ENCODE results near the gene RTN4IP1.
A peak's percentile ranks its signal among the peaks of the same experiment; 100 is the strongest.

RTN4IP1 gene

GRCh38 chr6:106662458-106662857 is 33.2 kb upstream of the RTN4IP1 start:
- no peak overlapping the region for H3K9ac ChIP-seq
- peak overlapping the region in 4 of 11 experiments; percentile 16 to 31 (median 21); a peak in 6 of 22 replicates for H3K4me2 ChIP-seq
- peaks cover 46 to 88% (median 82%) of the 10 kb centered on the region in 11 experiments for H3K36me3 ChIP-seq
- peak overlapping the region in 2 of 11 experiments; percentile 22 to 33; a peak in 4 of 22 replicates for H3K27ac ChIP-seq
- peaks cover 13 to 25% (median 17%) of the 10 kb centered on the region in 11 experiments for H3K9me3 ChIP-seq (replicated peaks in 1 of 11)
- H3K27me3 ChIP-seq, result no peaks in the 10 kb centered on the region
- TF ChIP-seq Cebpa-rat (IDR thresholded peaks at IDR 0.05), result no peak
- peaks cover 17 to 79% (median 40%) of the 10 kb centered on the region in 10 experiments for H3K4me1 ChIP-seq
- no peak overlapping the region for H3K4me3 ChIP-seq
- no peaks in the 10 kb centered on the region; a peak in 1 of 22 replicates for H4K20me1 ChIP-seq

DNA sequence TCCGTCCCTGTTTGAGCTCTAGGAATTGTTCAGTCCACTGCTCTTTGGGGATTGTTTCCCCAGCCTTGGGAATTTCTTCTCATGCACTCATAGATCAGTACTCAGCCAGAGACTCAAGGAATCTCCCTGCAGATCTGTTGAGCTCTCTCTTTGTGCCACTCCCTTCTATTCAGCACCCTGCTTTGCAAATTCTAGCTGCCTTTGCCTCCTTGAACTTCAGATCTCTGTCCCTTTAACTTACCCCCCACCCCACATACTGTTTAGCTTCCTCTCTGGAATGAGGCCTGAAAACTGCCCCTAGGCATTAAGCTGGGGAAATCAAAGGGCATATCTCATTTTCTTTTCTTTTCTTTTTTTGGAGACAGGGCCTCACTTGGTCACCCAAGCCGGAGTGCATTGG is 30.6 kb upstream of the RTN4IP1 start:
- Histone ChIP-seq H3K9ac (no peak overlapping the region), H3K9me3 (replicated peaks in 1 of 11) (peaks cover 24 to 47% (median 39%) of the 10 kb centered on the region in 11 experiments), H3K4me1 (peaks cover 0 to 66% (median 19%) of the 10 kb centered on the region in 10 experiments; a peak in 11 of 20 replicates), H3K27ac (peak overlapping the region in 2 of 11 experiments; percentile 17 to 36; a peak in 2 of 22 replicates), H3K27me3 (no peaks in the 10 kb centered on the region), H3K4me2 (peak overlapping the region in 3 of 11 experiments; percentile 3 to 23 (median 15); a peak in 4 of 22 replicates), H3K36me3 (peaks cover 72 to 100% (median 98%) of the 10 kb centered on the region in 11 experiments), H4K20me1 (no peaks in the 10 kb centered on the region; a peak in 1 of 22 replicates), H3K4me3 (no peak overlapping the region)
- no peak for TF ChIP-seq Cebpa-rat (IDR thresholded peaks at IDR 0.05)

DNA sequence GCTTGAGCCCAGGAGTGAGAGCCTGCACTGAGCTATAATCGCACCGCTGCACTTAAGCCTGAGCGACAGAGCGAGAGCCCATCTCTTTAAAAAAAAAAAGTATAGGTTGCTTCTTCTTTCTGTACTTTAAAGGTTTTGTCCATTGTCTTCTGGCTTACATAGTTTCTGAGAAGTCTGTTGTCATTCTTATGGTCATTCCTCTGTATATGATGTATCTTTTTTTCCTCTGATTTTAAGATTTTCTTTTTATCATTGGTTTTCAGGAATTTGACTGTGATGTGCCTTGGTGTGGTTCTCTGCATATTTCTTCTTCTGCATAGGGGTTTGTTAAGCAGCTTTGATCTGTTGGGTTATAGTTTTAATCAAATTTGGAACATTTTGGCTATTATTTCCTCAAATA is 29.2 kb upstream of the RTN4IP1 start:
- no peak overlapping the region for H3K9ac ChIP-seq
- H3K27ac ChIP-seq, result no peak overlapping the region
- no peaks in the 10 kb centered on the region for H3K27me3 ChIP-seq
- H4K20me1 ChIP-seq, result no peaks in the 10 kb centered on the region; a peak in 1 of 22 replicates
- peaks cover 82 to 100% (median 100%) of the 10 kb centered on the region in 11 experiments for H3K36me3 ChIP-seq
- H3K4me2 ChIP-seq, result no peak overlapping the region
- peak overlapping the region in 1 of 10 experiments; percentile 26; a peak in 1 of 20 replicates for H3K4me3 ChIP-seq
- H3K9me3 ChIP-seq (replicated peaks in 1 of 11), result peaks cover 24 to 56% (median 47%) of the 10 kb centered on the region in 11 experiments
- no peak for TF ChIP-seq Cebpa-rat (IDR thresholded peaks at IDR 0.05)
- peaks cover 0 to 67% (median 15%) of the 10 kb centered on the region in 10 experiments; a peak in 11 of 20 replicates for H3K4me1 ChIP-seq

DNA sequence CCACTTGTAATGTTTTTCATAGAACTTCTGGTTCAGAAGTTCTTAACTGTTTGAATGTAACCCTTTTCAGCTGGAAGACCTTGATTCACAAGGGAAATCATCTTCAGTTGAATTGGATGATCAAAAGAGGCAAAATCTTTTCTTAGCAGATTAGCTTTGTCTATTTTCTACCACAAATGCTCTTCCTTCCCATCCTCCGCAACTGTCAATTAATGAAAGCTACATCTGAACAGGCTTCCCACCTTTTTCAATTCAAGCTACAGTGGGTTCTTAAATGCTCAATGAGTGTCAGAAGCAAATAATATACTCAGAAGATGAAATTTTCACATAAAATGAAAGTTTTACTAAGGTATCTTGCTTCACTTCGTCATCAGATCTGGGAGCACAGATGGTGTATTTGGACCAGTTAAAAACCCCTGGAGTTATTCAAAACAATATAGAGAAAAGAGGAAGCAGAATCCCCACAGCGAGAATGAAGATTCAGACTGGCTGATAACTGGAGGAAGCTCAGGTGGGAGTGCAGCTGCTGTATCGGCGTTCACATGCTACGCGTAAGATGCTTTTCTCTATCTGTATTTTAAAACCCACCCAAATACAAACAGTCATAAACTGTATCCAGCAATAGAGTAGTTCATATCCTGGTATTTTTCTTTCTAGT is 19.5 kb upstream of the RTN4IP1 start:
- no peaks in the 10 kb centered on the region for H4K20me1 ChIP-seq
- peak overlapping the region in 8 of 11 experiments; percentile 39 to 77 (median 62); a peak in 15 of 22 replicates for H3K9ac ChIP-seq
- peak overlapping the region; percentile 40 to 98 (median 80); a peak in 21 of 22 replicates for H3K4me2 ChIP-seq
- H3K4me1 ChIP-seq, result peaks cover 19 to 72% (median 43%) of the 10 kb centered on the region in 10 experiments; a peak in 19 of 20 replicates
- H3K27me3 ChIP-seq, result no peaks in the 10 kb centered on the region
- H3K27ac ChIP-seq, result peak overlapping the region in 9 of 11 experiments; percentile 24 to 70 (median 57); a peak in 17 of 22 replicates
- peaks cover 43 to 57% (median 46%) of the 10 kb centered on the region in 11 experiments for H3K36me3 ChIP-seq
- TF ChIP-seq Cebpa-rat (IDR thresholded peaks at IDR 0.05), result no peak
- peaks cover 0 to 19% (median 11%) of the 10 kb centered on the region in 11 experiments; a peak in 17 of 22 replicates for H3K9me3 ChIP-seq (replicated peaks in 1 of 11)
- peak overlapping the region in 7 of 10 experiments; percentile 16 to 80 (median 52); a peak in 11 of 20 replicates for H3K4me3 ChIP-seq

- peaks cover 0 to 37% (median 24%) of the 10 kb centered on the region in 11 experiments; a peak in 16 of 22 replicates for H3K9me3 ChIP-seq (replicated peaks in 1 of 11)
- H4K20me1 ChIP-seq, result peaks cover 0 to 17% (median 4%) of the 10 kb centered on the region in 11 experiments; a peak in 7 of 22 replicates
- no peak overlapping the region for H3K27ac ChIP-seq
- H3K4me2 ChIP-seq, result no peak overlapping the region
- no peak for TF ChIP-seq Cebpa-rat (IDR thresholded peaks at IDR 0.05)
- peaks cover 55 to 85% (median 74%) of the 10 kb centered on the region in 11 experiments for H3K36me3 ChIP-seq
- peaks cover 21 to 51% (median 28%) of the 10 kb centered on the region in 10 experiments for H3K4me1 ChIP-seq
- no peaks in the 10 kb centered on the region for H3K27me3 ChIP-seq
- no peak overlapping the region for H3K4me3 ChIP-seq
- H3K9ac ChIP-seq, result no peak overlapping the region
Measured at GRCh38 chr6:106643061-106643460, 13.8 kb upstream of the RTN4IP1 start.

DNA sequence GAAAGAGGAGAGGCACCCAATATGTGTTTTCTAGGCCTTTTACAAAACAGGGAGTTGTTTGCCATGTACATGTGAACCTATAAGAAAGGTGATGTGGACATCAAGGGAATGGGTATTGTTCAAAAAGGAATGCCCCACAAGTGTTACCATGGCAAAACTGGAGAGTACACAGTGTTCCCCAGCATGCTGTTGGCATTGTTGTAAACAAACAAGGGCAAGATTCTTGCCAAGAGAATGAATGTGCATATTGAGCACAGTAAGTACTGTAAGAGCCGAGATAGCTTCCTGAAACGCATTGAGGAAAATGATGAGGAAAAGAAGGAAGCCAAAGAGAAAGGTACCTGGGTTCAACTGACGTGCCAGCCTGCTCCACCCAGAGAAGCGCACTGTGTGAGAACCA is 13.2 kb upstream of the RTN4IP1 start:
- Histone ChIP-seq H3K4me2 (no peak overlapping the region), H3K27me3 (no peaks in the 10 kb centered on the region), H3K9ac (no peak overlapping the region), H3K9me3 (replicated peaks in 1 of 11) (peaks cover 0 to 37% (median 24%) of the 10 kb centered on the region in 11 experiments; a peak in 16 of 22 replicates), H3K36me3 (peaks cover 55 to 86% (median 74%) of the 10 kb centered on the region in 11 experiments), H3K4me3 (no peak overlapping the region), H4K20me1 (peaks cover 0 to 23% (median 5%) of the 10 kb centered on the region in 11 experiments; a peak in 14 of 22 replicates), H3K4me1 (peaks cover 24 to 51% (median 32%) of the 10 kb centered on the region in 10 experiments), H3K27ac (no peak overlapping the region)
- no peak for TF ChIP-seq Cebpa-rat (IDR thresholded peaks at IDR 0.05)

DNA sequence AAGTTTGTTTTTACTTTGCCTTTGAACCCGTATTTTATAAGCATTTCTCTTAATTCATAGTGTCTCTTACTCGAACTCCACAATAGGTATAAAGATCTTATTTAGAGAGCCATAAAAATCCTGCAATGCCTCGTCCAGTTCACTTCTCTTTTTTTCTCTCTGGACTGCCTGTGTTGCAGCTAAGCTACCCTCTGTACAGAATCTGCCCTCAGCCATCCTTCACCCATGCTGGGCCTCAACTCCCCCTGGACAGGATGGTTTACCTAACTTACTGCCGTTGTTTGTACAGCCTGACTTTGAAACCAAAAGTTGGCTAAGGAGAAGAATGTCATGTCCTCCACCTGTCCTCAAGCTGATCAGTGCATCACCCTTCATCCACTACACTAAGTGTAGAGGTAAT is 10.5 kb upstream of the RTN4IP1 start:
- TF ChIP-seq Cebpa-rat (IDR thresholded peaks at IDR 0.05), result no peak
- Histone ChIP-seq H3K27ac (no peak overlapping the region), H3K9ac (no peak overlapping the region), H3K27me3 (no peaks in the 10 kb centered on the region), H3K9me3 (replicated peaks in 1 of 11) (peaks cover 0 to 37% (median 24%) of the 10 kb centered on the region in 11 experiments; a peak in 16 of 22 replicates), H3K4me1 (peaks cover 41 to 53% (median 44%) of the 10 kb centered on the region in 10 experiments), H4K20me1 (peaks cover 0 to 40% (median 13%) of the 10 kb centered on the region in 11 experiments; a peak in 15 of 22 replicates), H3K36me3 (peaks cover 39 to 75% (median 60%) of the 10 kb centered on the region in 11 experiments), H3K4me3 (no peak overlapping the region), H3K4me2 (peak overlapping the region; percentile 18 to 98 (median 60); a peak in 18 of 22 replicates)

- peak overlapping the region in 3 of 11 experiments; percentile 20 to 43 (median 23); a peak in 4 of 22 replicates for H3K27ac ChIP-seq
- no peaks in the 10 kb centered on the region for H3K27me3 ChIP-seq
- H3K9ac ChIP-seq, result 0 out of 22 replicates have a peak overlapping the region, but pooled peaks of 1 of the 11 experiments have one; percentile 0
- peak overlapping the region in 2 of 10 experiments; percentile 1 to 29; a peak in 2 of 20 replicates for H3K4me3 ChIP-seq
- H3K4me1 ChIP-seq, result peaks cover 41 to 53% (median 44%) of the 10 kb centered on the region in 10 experiments
- peak overlapping the region; percentile 60 to 98 (median 78) for H3K4me2 ChIP-seq
- H4K20me1 ChIP-seq, result peaks cover 0 to 51% (median 14%) of the 10 kb centered on the region in 11 experiments; a peak in 15 of 22 replicates
- H3K9me3 ChIP-seq (replicated peaks in 1 of 11), result peaks cover 0 to 19% (median 10%) of the 10 kb centered on the region in 11 experiments; a peak in 10 of 22 replicates
- H3K36me3 ChIP-seq, result peaks cover 19 to 75% (median 48%) of the 10 kb centered on the region in 11 experiments
- TF ChIP-seq Cebpa-rat (IDR thresholded peaks at IDR 0.05), result no peak
Measured at GRCh38 chr6:106637717-106638341, 8.5 kb upstream of the RTN4IP1 start.

Measured in BLaER1 treated with 17β-estradiol and CSF1 and Interleukin-3, amounts not matched to agents 10 nM and 100 nM (cell line).